ENCODE measurements around the gene GOSR2. TPM values are rescaled to one million over a fixed set of nuclear protein-coding genes. Genes with fewer than 3 reads are reported as not detected.

Gene GOSR2
- total and polyA plus RNA-seq, 2 of the 13 experiments (the other 11 are each of a cell fraction or from before 2014, with no cell fraction given), result 61.5 to 63.9 TPM

DNA sequence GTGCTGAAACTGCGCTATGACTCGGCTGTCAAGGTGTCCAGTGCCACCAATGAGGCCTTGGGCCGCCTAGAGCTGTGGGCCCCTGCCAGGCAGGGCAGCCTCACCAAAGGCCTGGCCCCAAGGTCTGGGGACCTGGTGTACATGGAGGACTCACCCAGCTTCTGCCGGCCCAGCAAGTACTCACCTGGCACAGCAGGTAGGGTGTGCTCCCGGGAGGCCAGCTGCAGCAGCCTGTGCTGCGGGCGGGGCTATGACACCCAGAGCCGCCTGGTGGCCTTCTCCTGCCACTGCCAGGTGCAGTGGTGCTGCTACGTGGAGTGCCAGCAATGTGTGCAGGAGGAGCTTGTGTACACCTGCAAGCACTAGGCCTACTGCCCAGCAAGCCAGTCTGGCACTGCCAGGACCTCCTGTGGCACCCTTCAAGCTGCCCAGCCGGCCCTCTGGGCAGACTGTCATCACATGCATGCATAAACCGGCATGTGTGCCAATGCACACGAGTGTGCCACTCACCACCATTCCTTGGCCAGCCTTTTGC is 46.5 kb upstream of the GOSR2 start (continued):
- TF ChIP-seq CHCHD3 (CRISPR knock-in tag; IDR thresholded peaks at IDR 0.05), result no peak
- TF ChIP-seq SP5 (CRISPR knock-in tag; IDR thresholded peaks at IDR 0.05; ENCODE audit: borderline replicate concordance, low read depth), result peak; percentile 22; the same call in 1 of the 2 replicates
- TF ChIP-seq, protein P1, sequence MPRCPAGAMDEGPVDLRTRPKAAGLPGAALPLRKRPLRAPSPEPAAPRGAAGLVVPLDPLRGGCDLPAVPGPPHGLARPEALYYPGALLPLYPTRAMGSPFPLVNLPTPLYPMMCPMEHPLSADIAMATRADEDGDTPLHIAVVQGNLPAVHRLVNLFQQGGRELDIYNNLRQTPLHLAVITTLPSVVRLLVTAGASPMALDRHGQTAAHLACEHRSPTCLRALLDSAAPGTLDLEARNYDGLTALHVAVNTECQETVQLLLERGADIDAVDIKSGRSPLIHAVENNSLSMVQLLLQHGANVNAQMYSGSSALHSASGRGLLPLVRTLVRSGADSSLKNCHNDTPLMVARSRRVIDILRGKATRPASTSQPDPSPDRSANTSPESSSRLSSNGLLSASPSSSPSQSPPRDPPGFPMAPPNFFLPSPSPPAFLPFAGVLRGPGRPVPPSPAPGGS (CRISPR knock-in tag; IDR thresholded peaks at IDR 0.05), result no peak
- TF ChIP-seq, protein P2, sequence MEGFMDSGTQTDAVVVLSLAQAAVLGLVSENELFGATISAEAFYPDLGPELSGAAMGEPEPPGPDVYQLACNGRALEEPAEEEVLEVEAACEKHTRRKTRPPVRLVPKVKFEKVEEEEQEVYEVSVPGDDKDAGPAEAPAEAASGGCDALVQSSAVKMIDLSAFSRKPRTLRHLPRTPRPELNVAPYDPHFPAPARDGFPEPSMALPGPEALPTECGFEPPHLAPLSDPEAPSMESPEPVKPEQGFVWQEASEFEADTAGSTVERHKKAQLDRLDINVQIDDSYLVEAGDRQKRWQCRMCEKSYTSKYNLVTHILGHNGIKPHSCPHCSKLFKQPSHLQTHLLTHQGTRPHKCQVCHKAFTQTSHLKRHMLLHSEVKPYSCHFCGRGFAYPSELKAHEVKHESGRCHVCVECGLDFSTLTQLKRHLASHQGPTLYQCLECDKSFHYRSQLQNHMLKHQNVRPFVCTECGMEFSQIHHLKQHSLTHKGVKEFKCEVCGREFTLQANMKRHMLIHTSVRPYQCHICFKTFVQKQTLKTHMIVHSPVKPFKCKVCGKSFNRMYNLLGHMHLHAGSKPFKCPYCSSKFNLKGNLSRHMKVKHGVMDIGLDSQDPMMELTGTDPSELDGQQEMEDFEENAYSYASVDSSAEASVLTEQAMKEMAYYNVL (CRISPR knock-in tag; IDR thresholded peaks at IDR 0.05; ENCODE audit: borderline replicate concordance), result peak; percentile 23; the same call in 1 of the 2 replicates
- TF ChIP-seq ZNF510 (CRISPR knock-in tag; IDR thresholded peaks at IDR 0.05; ENCODE audit: low read depth), result no peak
- TF ChIP-seq SP1 (IDR thresholded peaks at IDR 0.05), result no peak
- peak; percentile 49 for TF ChIP-seq SP1 (CRISPR knock-in tag; IDR thresholded peaks at IDR 0.05)
- TF ChIP-seq ZBTB38 (CRISPR knock-in tag; IDR thresholded peaks at IDR 0.05), result peak; percentile 57; the same call in 1 of the 2 replicates
- TF ChIP-seq RARA (CRISPR knock-in tag; IDR thresholded peaks at IDR 0.05), result 0 out of 2 replicates have a peak, but pooled peaks have one; percentile 15
- TF ChIP-seq ZNF12 (CRISPR knock-in tag; IDR thresholded peaks at IDR 0.05), result 0 out of 2 replicates have a peak, but pooled peaks have one; percentile 34
- TF ChIP-seq, protein P3, sequence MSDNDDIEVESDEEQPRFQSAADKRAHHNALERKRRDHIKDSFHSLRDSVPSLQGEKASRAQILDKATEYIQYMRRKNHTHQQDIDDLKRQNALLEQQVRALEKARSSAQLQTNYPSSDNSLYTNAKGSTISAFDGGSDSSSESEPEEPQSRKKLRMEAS (IDR thresholded peaks at IDR 0.05), result peak; percentile 26; the same call in 1 of the 2 replicates
- TF ChIP-seq, protein P4, sequence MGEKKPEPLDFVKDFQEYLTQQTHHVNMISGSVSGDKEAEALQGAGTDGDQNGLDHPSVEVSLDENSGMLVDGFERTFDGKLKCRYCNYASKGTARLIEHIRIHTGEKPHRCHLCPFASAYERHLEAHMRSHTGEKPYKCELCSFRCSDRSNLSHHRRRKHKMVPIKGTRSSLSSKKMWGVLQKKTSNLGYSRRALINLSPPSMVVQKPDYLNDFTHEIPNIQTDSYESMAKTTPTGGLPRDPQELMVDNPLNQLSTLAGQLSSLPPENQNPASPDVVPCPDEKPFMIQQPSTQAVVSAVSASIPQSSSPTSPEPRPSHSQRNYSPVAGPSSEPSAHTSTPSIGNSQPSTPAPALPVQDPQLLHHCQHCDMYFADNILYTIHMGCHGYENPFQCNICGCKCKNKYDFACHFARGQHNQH (CRISPR knock-in tag; IDR thresholded peaks at IDR 0.05), result peak; percentile 55; the same call in 1 of the 2 replicates
- no peak for TF ChIP-seq SOX6 (IDR thresholded peaks at IDR 0.05)
- TF ChIP-seq SOX6 (CRISPR knock-in tag; IDR thresholded peaks at IDR 0.05), result peak; percentile 58; the same call in 1 of the 2 replicates
- TF ChIP-seq PCBP1 (IDR thresholded peaks at IDR 0.05; ENCODE audit: borderline replicate concordance, low read depth, low read length), result peak; percentile 66; the same call in 1 of the 2 replicates
- TF ChIP-seq ZMYM3 (CRISPR knock-in tag; IDR thresholded peaks at IDR 0.05), result peak; percentile 21; the same call in 1 of the 2 replicates
- TF ChIP-seq RNF2 (conservative IDR thresholded peaks at IDR 0.05; ENCODE audit: low read depth), result 0 out of 2 replicates have a peak, but pooled peaks have one; percentile 24
- peak; percentile 56; the same call in 1 of the 2 replicates for TF ChIP-seq ZNF292 (CRISPR knock-in tag; IDR thresholded peaks at IDR 0.05; ENCODE audit: borderline replicate concordance, low read depth)
- TF ChIP-seq ZBTB42 (CRISPR knock-in tag; IDR thresholded peaks at IDR 0.05), result 0 out of 2 replicates have a peak, but pooled peaks have one; percentile 42
- no peak; the same call in 1 of the 2 replicates for TF ChIP-seq ZNF891 (CRISPR knock-in tag; IDR thresholded peaks at IDR 0.05)
- TF ChIP-seq, protein P5, sequence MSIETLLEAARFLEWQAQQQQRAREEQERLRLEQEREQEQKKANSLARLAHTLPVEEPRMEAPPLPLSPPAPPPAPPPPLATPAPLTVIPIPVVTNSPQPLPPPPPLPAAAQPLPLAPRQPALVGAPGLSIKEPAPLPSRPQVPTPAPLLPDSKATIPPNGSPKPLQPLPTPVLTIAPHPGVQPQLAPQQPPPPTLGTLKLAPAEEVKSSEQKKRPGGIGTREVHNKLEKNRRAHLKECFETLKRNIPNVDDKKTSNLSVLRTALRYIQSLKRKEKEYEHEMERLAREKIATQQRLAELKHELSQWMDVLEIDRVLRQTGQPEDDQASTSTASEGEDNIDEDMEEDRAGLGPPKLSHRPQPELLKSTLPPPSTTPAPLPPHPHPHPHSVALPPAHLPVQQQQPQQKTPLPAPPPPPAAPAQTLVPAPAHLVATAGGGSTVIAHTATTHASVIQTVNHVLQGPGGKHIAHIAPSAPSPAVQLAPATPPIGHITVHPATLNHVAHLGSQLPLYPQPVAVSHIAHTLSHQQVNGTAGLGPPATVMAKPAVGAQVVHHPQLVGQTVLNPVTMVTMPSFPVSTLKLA (IDR thresholded peaks at IDR 0.05), result no peak
- TF ChIP-seq, protein P6, sequence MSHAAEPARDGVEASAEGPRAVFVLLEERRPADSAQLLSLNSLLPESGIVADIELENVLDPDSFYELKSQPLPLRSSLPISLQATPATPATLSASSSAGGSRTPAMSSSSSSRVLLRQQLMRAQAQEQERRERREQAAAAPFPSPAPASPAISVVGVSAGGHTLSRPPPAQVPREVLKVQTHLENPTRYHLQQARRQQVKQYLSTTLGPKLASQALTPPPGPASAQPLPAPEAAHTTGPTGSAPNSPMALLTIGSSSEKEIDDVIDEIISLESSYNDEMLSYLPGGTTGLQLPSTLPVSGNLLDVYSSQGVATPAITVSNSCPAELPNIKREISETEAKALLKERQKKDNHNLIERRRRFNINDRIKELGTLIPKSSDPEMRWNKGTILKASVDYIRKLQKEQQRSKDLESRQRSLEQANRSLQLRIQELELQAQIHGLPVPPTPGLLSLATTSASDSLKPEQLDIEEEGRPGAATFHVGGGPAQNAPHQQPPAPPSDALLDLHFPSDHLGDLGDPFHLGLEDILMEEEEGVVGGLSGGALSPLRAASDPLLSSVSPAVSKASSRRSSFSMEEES (CRISPR knock-in tag; IDR thresholded peaks at IDR 0.05), result no peak

All from HepG2 (cell line).